T-helper 1 cell (primary cell): ENCODE measurements around the gene TAL2.

ENCODE experiments used
- DNase-seq, 5 donors: peaks; one replicate each; pipeline ENCODE4 v3.0.0-alpha.2; 2012 to 2020

The TAL2 gene

DNA sequence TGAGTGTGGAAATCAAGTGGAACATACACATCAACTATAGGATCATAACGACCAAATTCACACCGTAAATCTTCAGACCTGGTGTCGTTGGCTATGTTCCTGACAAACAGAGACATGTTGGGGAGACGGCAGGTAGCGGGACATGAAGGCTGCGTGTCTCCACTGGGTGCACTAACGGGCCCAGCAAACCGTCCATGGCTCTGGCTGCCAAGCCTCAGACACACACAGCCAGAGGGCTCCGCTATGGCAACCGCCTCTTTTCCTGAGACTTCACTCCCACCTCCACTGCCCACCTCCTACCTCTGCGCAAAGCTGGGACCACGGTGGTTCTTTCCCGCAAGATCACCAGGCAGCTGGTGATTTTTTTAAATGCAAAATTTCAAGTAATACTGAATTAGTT, 48.4 kb downstream of the TAL2 start:
- DNase-seq: no peak

DNA sequence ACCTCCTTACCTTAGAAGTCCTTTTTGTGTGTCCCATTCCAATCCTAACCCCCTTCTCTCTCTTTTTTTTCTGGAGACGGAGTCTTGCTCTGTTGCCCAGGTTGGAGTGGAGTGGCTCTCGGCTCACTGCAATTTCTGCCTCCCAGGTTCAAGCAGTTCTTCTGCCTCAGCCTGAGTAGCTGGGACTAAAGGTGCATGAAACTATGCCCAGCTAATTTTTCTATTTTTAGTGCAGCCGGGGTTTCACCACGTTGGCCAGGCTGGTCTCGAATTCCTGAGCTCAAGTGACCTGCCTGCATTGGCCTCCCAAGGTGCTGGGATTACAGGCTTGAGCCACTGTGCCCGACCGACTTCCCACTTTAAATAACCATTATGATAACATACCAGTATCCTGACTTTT, 49.6 kb downstream of the TAL2 start:
- DNase-seq: no peak

DNA sequence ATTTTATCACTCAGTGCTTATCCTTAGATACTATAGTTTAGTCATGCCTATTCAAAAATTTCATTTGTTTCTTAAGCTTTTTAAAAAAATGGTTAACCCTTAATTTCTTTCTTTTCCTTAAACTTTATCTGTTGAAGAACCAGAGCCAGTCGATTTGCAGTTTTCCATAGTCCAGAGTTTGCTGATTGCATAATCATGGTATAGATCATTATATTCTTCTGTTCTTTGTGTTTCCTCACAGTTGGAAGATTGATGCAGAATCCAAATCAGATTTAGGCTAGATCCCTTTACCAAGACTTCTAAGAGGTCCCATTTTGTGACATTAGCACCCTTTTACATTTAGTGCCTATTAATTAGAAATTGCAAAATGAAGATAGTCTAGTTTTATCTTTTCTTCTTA, 50.0 kb downstream of the TAL2 start:
- DNase-seq: no peak
